GM23338 (cell line): ENCODE results near the gene RXFP2. TPM values are rescaled to one million over a fixed set of nuclear protein-coding genes. Genes with fewer than 3 reads are reported as not detected.

ENCODE experiments used
- CTCF ChIP-seq, 2 experiments: fragments of 200-600 bp in 1 of 2; sonication (generic) in 1 of 2; conservative IDR thresholded peaks; 2 replicates each; pipeline versions ENCODE4 v1.5.1 to v1.6.1; 2016 to 2017; ENCODE audit warnings: antibody characterized with exemption in 2 of 2, low read depth in 2 of 2, mild to moderate bottlenecking in 2 of 2, moderate library complexity in 1 of 2
- EZH2 ChIP-seq: fragments of 200-600 bp; sonication (generic); IDR thresholded peaks from one replicate; pipeline ENCODE4 v1.8.0; 2017; ENCODE audit warnings: antibody characterized with exemption, mild to moderate bottlenecking, low read depth; ENCODE audit not compliant: unreplicated experiment
- EZH2phosphoT487 ChIP-seq: fragments of 200-600 bp; sonication (generic); IDR thresholded peaks from one replicate; pipeline ENCODE4 v1.8.1; 2018; ENCODE audit warnings: antibody characterized with exemption; ENCODE audit not compliant: unreplicated experiment
- POLR2AphosphoS5 ChIP-seq: IDR thresholded peaks from 2 replicates; pipeline ENCODE4 v1.6.1; 2016; ENCODE audit warnings: antibody characterized with exemption, low read depth
- REST ChIP-seq: IDR thresholded peaks from one replicate; pipeline ENCODE4 v1.6.1; 2018; ENCODE audit warnings: antibody characterized with exemption; ENCODE audit not compliant: unreplicated experiment
- ZNF114 ChIP-seq: fragments of 250-450 bp; sonication (Bioruptor Pico); IDR thresholded peaks from 2 replicates; pipeline ENCODE4 v1.5.0; 2020; ENCODE audit warnings: mild to moderate bottlenecking, moderate library complexity
- ZNF462 ChIP-seq: fragments of 250-450 bp; sonication (Bioruptor Pico); IDR thresholded peaks from 2 replicates; pipeline ENCODE4 v1.5.0; 2020; ENCODE audit warnings: mild to moderate bottlenecking, moderate library complexity
- polyA plus RNA-seq: library from polyadenylated mRNA; unstranded; fragments of >200 nt; fragmentation: Nextera tagmentation; extraction: Ambion mirVana; gene quantifications from 2 replicates; pipeline ENCODE4 v1.2.1, GENCODE V29; 2016
- total RNA-seq: library from RNA; depleted of rRNA; stranded (reverse); fragments of >200 nt; shearing (Covaris generic); gene quantifications from 2 replicates; pipeline ENCODE4 v1.2.3, GENCODE V29; 2014

The RXFP2 gene
- total and polyA plus RNA-seq, 2 experiments from 2014 or later: not detected

GRCh38 chr13:31798189-31798588, 58.9 kb downstream of the RXFP2 start (continued):
- TF ChIP-seq ZNF462 (CRISPR knock-in tag): no peak
- no peak for TF ChIP-seq EZH2
- no peak for TF ChIP-seq REST
- no peak for TF ChIP-seq ZNF114
- TF ChIP-seq POLR2AphosphoS5: no peak
- no peak for TF ChIP-seq CTCF (conservative IDR thresholded peaks at IDR 0.05; ENCODE audit: low read depth in 2 of 2)
- TF ChIP-seq EZH2phosphoT487: no peak
